NCI-H82 treated with DMSO at 0.1 percent for 48 hours (cell line): ENCODE measurements around the gene ZFR.

Experiments
- DNase-seq: peaks from one replicate; lab custom pipeline; 2025; ENCODE audit not compliant: unreplicated experiment; lab: John Stamatoyannopoulos, UW

Gene ZFR

GRCh38 chr5:32444431-32445286, at the start of gene ZFR:
ZFR (minus strand) TSS chr5:32444740; CDS start chr5:32444658, 82 bp downstream.
- DNase-seq: peak; percentile 62

GRCh38 chr5:32490972-32491557, 46.5 kb upstream of the ZFR start:
- no peak for DNase-seq

- peak; percentile 6 for DNase-seq
Observed at GRCh38 chr5:32489791-32490562, 45.4 kb upstream of the ZFR start.

GRCh38 chr5:32487424-32487823, 42.9 kb upstream of the ZFR start:
- DNase-seq: no peak

GRCh38 chr5:32487008-32487407, 42.5 kb upstream of the ZFR start:
- DNase-seq: no peak

GRCh38 chr5:32482193-32482592, 37.7 kb upstream of the ZFR start:
- DNase-seq: no peak

GRCh38 chr5:32479096-32479495, 34.6 kb upstream of the ZFR start:
- no peak for DNase-seq

GRCh38 chr5:32476891-32477290, 32.4 kb upstream of the ZFR start:
- peak; percentile 81 for DNase-seq

GRCh38 chr5:32475334-32476097, 31.0 kb upstream of the ZFR start:
- DNase-seq: no peak

GRCh38 chr5:32474209-32474854, 29.8 kb upstream of the ZFR start:
- no peak for DNase-seq

- DNase-seq: no peak
Observed at GRCh38 chr5:32473072-32473471, 28.5 kb upstream of the ZFR start.

GRCh38 chr5:32471784-32472183, 27.2 kb upstream of the ZFR start:
- DNase-seq: no peak

- DNase-seq: no peak
Observed at GRCh38 chr5:32465076-32465475, 20.5 kb upstream of the ZFR start.

GRCh38 chr5:32462618-32463017, 18.1 kb upstream of the ZFR start:
- DNase-seq: no peak

- DNase-seq: no peak
Observed at GRCh38 chr5:32461441-32462120, 17.0 kb upstream of the ZFR start.

- DNase-seq: no peak
Observed at GRCh38 chr5:32460702-32461101, 16.2 kb upstream of the ZFR start.

GRCh38 chr5:32458880-32459495, 14.4 kb upstream of the ZFR start:
- no peak for DNase-seq

- DNase-seq: no peak
Observed at GRCh38 chr5:32455311-32455710, 10.8 kb upstream of the ZFR start.

- no peak for DNase-seq
Observed at GRCh38 chr5:32454821-32455220, 10.3 kb upstream of the ZFR start.

- DNase-seq: no peak
Observed at GRCh38 chr5:32453916-32454315, 9.4 kb upstream of the ZFR start.
